COLO829 (cell line): Measurements from ENCODE around the gene FGD2.

Experiments
- DNase-seq: peaks from one replicate; pipeline ENCODE4 v3.0.0; 2012; ENCODE audit warnings: low spot score

FGD2 gene, protein sequence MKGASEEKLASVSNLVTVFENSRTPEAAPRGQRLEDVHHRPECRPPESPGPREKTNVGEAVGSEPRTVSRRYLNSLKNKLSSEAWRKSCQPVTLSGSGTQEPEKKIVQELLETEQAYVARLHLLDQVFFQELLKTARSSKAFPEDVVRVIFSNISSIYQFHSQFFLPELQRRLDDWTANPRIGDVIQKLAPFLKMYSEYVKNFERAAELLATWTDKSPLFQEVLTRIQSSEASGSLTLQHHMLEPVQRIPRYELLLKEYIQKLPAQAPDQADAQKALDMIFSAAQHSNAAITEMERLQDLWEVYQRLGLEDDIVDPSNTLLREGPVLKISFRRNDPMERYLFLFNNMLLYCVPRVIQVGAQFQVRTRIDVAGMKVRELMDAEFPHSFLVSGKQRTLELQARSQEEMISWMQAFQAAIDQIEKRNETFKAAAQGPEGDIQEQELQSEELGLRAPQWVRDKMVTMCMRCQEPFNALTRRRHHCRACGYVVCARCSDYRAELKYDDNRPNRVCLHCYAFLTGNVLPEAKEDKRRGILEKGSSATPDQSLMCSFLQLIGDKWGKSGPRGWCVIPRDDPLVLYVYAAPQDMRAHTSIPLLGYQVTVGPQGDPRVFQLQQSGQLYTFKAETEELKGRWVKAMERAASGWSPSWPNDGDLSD

DNA sequence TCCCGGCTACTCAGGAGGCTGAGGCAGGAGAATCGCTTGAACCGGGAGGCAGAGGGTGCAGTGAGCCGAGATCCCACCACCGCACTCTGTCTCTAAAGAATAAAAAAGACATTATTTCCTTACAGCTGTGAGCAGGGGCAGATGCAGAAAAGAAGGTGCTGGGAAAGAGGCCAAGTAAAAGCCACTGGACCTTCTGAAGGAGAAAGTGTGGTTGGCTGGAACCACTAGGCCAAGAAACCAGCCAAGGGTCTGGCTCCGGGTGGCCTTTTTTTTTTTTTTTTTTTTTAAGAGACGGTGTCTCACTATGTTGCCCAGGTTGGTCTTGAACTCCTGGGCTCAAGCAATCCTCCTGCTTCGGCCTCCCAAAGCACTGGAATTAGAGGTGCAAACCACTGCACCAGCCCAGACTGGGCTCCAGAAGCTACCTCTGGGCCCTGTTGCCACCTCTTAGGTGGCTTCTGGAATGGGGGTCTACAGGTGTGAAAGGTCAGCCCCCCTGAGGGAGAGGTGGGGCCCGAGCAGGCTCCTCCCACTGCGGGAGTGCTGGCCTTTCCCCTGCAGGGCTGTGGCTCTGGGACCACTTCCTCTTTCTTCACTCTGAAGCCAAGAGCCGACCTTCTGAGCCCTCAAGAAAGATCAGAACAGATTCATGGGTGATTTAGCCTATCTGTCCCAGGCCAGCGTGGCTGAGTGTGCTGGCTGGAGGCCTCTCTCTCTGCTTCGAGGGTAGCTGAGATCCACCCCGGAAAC lies at the start of gene FGD2:
Gene FGD2, plus strand, starts transcription at position 595 of the 750 bp plus-strand sequence. CDS start 163 bp downstream, outside the sequence.
- DNase-seq, result no peak

DNA sequence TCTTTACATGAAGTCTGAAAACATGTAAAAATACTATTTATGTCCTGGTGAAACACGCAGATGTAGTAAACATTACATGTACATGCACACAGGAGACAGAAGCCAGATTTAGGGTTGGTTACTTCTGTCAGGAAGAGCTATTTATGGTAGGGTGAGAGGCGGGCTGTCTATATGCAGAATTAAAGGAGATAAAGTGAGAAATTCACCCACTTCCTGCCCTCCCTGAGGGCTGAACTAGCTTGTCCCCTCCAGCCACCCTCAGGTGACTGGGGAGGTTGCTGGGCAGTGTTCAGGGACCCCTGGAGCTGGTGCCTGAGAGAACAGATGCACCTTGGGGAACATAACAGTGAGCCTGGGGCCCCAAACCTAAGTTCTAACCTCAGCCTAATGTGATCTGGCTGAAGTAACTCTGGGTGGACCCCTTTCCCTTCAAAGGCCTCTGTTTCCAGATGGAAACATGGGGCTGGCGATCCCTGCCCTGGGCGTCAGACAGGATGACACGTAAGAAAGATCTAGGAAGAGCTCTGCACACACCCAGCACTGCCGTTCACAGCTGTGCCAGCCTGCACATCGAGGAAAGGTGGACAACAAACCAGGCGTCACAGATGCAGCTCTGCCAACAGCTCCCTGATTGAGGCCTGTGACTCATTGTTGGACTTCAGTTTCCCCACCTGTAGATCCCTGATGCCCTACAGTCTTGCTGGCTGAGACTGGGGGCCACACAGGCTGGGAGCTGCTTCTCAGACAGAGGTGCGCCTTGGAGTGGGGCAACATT lies 49.6 kb upstream of the FGD2 start:
- no peak for DNase-seq

DNA sequence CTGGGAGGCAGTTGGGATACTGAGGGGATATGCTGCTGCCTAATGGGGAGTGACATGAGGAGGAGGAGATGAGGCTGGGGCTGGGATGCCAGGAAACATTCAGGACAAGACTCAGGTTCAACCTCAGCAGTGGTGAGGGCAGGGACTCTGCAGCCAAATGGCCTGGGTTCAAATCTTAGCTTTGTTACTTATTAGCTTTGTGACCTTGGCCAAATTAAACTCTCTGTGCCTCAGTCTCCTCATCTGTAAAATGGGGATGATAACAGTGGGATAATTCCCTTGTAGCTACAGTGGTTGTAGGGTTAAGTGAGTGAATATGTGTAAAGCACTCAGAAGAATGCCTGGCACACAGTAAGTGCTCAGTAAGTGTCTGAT lies 49.0 kb upstream of the FGD2 start:
- no peak for DNase-seq

DNA sequence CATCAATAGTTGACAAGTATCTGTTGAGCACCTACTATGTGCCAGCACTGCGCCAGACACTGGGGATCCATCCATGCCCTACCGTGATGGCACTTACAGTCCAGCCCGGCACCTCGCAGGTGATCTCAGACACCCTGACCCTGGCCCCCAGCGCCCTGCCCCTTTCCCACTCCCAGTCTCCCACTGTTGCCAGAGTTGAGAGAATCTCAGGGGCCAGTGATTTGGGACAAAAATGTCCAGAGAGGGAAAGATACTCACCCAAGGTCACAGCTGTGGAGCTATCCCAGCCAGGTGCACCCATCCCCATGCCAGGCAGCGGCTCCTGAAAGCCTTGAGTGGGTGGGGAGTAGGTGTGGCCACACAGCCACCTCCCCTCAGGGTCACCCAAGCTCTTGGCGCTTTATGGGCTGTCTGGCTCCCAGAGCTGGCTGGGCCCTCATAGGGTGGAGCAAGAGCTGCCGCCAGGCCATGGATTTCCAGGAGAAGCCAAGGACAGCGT lies 47.6 kb upstream of the FGD2 start:
- DNase-seq, result no peak

DNA sequence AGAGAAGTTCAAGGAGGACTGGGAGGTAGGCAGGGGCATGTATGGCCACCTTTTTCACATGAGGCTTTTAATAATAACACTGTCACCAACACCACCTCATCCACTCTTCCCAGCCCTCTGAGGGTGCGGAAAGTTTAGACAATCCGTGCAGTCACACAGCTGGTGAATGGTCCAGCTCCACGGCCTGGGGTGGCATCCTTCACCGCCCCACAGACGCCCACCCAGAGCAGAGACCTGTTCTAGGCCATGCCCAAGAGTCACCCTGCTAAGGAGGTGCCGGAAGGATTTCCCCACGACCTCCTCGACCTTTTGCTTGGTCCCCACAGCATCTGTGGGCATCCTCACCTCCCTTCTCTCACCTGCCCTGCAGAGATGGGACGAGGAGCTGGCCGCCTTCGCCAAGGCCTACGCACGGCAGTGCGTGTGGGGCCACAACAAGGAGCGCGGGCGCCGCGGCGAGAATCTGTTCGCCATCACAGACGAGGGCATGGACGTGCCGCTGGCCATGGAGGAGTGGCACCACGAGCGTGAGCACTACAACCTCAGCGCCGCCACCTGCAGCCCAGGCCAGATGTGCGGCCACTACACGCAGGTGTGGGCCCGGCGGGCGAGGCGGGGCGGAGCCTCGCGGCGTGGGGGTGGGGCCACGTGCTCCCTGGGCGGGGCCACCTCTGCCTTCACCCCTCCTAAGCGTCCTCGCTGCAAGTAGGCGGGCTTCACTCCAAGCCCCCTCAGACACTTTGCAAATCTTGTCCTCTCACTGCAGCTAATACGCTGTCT lies 46.5 kb upstream of the FGD2 start:
- DNase-seq, result no peak

DNA sequence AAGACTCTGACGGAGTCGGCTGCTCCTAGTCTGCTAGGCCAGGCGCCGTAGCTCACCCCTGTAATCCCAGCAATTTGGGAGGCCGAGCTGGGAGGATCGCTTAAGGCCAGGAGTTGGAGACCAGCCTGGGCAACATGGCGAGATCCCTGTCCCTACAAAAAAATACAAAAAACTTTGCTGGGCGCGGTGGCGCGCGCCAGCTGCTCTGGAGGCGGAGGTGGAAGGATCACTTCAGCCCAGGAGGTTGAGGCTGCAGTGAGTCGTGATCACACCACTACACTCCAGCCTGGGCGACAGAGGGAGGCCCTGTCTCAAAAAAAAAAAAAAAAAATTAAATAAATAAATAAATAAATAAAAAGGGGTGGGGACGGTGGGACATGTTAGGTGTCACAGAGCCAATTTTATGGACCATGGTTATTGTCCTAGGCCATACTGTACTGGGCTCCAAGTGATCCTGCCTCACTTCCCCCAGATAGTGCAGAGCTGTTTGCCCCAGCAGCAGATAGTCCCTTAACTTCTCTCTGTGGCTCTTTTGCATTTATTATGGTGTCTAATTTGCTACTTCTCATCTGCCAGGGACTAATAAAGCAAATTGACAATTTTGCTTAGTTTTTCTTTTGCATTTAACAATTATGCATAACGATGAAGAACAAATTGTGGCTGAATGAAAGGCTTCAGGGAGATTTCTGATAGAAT lies 45.8 kb upstream of the FGD2 start:
- no peak for DNase-seq

DNA sequence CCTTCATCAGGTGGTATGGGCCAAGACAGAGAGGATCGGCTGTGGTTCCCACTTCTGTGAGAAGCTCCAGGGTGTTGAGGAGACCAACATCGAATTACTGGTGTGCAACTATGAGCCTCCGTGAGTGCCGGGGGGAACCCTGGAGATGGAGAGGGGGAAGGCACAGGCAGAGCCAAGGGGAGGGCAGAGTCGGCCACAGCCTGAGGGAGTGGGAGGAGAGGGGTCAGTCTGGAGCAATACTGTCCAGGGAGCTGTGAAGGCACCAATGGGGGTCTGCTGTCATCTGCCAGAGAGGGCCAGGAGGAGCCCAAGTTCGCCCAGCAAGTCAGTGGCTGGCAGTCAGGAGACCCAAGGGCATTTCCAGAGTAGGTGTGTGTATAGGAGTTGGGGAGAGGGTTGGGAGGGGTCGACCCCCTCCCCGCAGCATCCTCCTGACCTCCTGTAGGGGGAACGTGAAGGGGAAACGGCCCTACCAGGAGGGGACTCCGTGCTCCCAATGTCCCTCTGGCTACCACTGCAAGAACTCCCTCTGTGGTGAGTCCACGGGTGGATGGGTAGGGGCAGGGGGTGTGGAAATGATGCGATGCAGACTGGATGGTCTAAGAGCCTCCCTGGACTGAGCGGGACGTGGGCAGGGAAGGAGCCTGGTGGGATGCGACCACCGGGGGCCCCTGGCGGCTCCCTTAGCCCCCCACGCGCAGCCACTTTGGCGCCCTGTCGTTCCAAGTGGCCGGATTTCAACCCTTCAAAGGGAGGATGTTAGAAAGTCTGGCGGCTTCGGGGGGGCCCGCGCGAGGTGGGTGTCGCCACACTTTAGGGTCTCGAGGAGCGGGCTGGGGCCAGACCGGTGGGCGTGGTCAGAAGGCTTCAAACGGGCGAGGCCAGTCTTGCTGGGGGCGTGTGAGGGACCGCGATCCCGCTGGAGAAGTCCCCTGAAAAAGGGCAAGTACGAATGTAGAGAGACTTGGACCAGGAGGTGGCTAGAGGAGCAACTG lies 43.7 kb upstream of the FGD2 start:
- DNase-seq, result no peak

DNA sequence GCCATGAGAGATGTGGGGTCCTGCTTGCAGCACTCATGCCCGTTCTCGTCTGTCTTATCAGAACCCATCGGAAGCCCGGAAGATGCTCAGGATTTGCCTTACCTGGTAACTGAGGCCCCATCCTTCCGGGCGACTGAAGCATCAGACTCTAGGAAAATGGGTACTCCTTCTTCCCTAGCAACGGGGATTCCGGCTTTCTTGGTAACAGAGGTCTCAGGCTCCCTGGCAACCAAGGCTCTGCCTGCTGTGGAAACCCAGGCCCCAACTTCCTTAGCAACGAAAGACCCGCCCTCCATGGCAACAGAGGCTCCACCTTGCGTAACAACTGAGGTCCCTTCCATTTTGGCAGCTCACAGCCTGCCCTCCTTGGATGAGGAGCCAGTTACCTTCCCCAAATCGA lies 42.6 kb upstream of the FGD2 start:
- DNase-seq, result no peak

DNA sequence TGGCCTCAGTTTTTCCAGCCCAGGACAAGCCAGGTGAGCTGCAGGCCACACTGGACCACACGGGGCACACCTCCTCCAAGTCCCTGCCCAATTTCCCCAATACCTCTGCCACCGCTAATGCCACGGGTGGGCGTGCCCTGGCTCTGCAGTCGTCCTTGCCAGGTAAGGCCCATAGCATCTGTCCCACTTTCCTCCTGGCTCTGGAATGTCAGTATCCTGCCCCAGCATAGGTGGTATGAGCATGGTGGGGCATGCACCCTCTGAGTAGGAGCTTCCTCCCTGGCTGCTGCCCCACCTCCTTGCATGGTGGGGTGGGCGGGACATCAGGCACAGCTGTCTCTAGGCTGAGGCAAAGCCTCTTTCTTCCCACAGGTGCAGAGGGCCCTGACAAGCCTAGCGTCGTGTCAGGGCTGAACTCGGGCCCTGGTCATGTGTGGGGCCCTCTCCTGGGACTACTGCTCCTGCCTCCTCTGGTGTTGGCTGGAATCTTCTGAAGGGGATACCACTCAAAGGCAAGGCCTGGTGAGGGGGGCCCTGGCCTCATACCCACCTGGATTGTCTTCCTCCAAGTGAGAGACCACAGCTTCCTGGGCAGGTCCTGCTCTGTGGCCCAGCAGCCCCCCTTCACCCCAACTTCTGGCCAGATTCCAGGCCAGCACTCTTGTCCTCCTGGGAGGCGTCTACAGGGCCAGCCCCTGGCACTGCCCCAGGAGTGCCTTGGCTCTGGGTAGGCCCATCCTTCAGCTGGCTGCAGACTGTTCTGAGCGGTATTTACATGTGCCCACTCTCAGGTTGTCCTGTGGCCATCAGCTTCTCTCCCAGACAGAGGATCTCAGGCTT lies 41.8 kb upstream of the FGD2 start:
- no peak for DNase-seq

DNA sequence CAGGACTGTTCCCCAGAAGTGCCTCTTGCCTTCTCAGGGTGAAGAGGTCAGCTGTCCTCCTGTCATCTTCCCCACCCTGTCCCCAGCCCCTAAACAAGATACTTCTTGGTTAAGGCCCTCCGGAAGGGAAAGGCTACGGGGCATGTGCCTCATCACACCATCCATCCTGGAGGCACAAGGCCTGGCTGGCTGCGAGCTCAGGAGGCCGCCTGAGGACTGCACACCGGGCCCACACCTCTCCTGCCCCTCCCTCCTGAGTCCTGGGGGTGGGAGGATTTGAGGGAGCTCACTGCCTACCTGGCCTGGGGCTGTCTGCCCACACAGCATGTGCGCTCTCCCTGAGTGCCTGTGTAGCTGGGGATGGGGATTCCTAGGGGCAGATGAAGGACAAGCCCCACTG lies 41.1 kb upstream of the FGD2 start:
- DNase-seq, result no peak

DNA sequence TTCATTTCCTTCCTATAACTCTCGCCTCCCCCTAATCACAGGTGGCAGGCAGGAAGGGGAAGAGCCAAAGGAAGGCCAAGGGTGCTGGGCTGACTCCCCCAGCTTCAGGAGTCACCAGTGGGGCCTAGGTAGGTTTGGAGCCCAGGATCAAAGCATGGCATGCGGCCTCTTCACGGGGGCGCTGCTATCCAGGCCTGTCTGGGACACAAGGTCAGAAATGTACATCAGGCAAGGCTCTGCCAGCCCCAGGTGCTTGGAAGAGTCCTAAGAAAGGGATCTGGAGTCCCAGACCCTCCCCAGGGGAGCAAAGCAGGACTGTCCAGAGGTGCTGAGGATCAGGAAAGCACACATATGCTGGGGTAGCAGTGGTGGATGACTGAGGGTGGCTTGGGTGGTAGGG lies 40.5 kb upstream of the FGD2 start:
- DNase-seq, result no peak

DNA sequence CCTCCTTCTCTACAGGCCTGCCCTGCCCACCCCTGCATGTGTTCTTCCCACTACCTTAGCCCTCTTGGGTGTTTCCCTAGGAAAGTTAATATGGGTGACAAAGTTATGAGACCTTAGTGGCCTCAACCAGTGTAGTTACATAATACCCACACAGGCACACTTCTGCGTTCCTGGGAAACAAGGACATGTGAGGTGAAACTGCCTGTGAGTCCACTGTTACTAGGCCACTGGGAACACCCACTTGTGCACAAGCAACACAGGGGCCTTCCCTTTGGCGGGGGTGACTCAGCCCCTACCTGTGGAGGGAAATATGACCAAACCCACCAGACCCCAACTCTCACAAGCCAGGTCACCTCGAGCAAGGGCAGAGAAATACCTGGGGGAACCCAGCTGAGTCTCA lies 38.2 kb upstream of the FGD2 start:
- DNase-seq, result no peak

DNA sequence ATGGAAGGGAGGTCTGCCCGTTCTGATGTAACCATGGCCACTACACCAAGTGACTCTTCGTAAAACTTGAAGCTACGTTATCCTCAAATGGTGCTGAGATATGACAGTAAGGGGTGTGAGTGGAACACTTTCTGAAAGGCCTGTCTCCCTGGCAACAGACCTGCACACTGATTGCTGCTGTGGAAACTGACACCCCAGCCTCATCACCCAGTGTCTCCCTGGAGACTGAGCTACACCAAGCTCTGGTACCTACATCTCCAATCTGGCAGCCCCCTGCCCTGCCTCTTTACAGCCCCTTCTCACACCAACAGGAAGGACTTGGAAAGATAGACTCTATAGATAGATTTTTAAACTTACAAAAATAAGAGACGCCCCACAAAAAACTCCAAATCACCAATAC lies 37.7 kb upstream of the FGD2 start:
- no peak for DNase-seq

DNA sequence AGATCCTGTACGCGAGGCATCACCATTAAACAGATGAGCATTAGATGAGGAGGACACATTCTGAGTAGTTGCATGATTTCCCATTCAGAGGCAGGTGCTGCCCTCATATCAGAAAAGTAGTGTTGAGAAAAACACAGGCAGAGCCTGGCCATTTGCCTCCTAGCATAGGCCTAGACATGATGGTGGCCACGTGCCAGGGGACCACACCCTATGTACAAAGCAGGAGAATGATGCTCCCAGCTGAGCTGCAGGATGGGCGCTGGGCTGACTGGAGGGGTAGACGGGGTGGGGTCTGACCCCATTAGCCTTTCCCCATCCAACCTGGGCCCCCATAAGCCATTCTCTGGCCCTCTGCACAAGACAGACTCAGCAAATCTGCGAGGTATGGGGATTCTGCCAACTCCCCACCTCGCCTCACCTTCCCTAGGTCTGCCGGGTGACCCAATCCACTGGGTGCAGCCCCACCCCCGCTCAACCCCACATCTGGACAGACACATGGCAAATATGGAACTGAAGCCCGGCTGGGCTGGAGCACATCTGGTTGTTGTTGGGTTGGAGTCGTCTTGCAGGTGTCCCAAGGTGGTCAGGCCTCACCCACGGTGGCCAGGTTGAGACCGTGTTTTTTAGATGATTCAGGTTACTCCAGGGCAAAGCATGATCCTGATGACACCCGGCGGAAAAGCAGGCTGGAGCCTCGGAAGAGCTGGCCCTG lies 37.0 kb upstream of the FGD2 start:
- DNase-seq, result no peak

DNA sequence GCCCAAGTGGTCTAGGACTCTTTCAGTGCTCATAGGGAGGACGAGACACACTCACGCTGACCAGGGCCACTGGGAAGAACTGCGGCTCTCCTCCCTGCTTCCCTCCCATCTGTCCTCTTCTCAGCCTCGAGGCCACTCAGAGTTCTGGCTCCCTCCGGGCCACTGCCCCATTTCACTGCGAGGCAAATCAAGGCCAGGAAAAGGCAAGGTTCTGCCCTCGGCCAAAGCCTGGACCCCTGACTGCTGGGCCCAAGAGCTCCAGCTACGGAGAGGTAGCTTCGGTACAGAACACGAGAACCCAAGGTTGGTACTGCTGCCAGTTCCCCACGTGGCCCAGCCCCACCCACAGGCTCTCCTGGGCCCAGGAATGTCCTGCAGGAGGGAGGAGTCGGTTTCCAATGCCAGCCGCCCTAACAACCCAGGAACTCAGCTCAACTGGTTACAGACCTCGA lies 36.2 kb upstream of the FGD2 start:
- DNase-seq, result no peak

DNA sequence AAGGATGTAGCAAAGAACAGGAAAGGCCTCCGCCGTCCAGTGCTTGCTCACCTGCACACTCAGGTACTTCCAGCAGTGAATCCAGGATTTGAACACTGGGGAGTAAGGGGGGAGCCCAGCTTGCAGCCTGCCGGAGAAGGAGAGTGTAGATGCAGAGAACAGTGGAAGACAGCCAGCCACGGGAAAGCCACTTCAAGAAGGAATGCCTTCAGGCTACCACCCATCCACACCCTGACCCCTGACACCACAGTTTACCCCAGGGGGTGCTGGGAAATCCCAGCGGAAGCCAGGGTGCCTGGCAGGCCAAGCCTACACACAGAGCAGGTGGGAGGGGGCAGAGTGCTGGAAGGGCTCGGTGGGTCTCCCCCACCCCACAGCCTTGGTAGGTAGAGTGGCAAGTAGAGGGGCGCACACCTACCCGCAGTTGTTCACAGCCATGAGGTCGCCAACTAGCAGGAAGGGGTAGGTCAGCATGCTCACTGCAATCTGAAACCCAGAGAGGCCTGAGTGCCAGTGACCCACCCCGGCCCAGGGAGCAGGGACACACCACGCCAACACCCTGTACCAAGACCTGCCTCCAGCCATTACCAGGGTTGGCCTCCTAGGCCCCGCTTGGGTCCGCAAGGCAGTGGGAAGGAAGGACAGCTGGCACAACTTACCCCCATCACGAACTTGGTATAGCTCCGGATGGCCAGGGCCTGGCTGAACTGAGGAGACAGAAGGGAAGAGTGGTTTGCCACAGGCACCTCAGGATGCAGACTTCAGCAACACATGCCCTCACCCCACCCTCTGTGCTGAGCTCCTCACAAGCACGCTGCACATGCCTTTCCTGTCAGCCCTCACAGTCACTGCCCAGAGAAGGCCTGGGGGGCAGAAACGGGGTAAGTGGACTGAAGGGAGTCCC lies 35.2 kb upstream of the FGD2 start:
- no peak for DNase-seq
